Peyer's patch (tissue), 4 donors: ENCODE measurements around the gene SLC25A13. TPM values are rescaled to one million over a fixed set of nuclear protein-coding genes. Genes with fewer than 3 reads are reported as not detected.
"Not testable (repeated sequence)": the region's sequence is repeated elsewhere in the genome, so short reads cannot be mapped to it uniquely, and the experiment has no call there.

Source experiments
- DNase-seq, 3 donors: peaks; one replicate each; pipeline ENCODE4 v3.0.0-alpha.2; 2017 to 2019
- H3K27ac ChIP-seq, 4 donors: fragments of 200-600 bp; sonication (generic); one replicate each; pipeline ENCODE4 v1.5.1; 2016 to 2019
- H3K27me3 ChIP-seq, 2 donors: fragments of 200-600 bp; sonication (generic); one replicate each; pipeline ENCODE4 v1.5.1; 2019
- H3K36me3 ChIP-seq, 3 donors: fragments of 200-600 bp; sonication (generic); one replicate each; pipeline ENCODE4 v1.5.1; 2016 to 2019
- H3K4me1 ChIP-seq, 4 donors: fragments of 200-600 bp; sonication (generic); one replicate each; pipeline ENCODE4 v1.5.1; 2016 to 2019
- H3K4me3 ChIP-seq, 4 donors: fragments of 200-600 bp; sonication (generic); 1 replicate in 3 of 4; 2 replicates in 1 of 4; pipeline ENCODE4 v1.5.1; 2016 to 2019; ENCODE audit warnings: mild to moderate bottlenecking in 1 of 4
- H3K9me3 ChIP-seq, 4 donors: fragments of 200-600 bp; sonication (generic); one replicate each; pipeline ENCODE4 v1.5.1; 2016 to 2019; ENCODE audit warnings: mild to moderate bottlenecking in 1 of 4
- POLR2A ChIP-seq, 2 donors: fragments of 450-650 bp; IDR thresholded peaks; one replicate each; pipeline ENCODE4 v1.5.1; 2017; ENCODE audit warnings: antibody characterized with exemption in 2 of 2, mild to moderate bottlenecking in 2 of 2, moderate library complexity in 2 of 2
- total RNA-seq, 4 donors: library from RNA; depleted of rRNA; stranded (reverse); fragments of >200 nt; gene quantifications; one replicate each; pipeline ENCODE4 v1.1.0, GENCODE V29; 2016
- TF ChIP-seq, protein P1 (sequence below), 6 experiments: fragments of 450-650 bp in 4 of 6; fragments of 200-600 bp in 2 of 6; sonication (generic) in 1 of 6; IDR thresholded peaks; one replicate each; pipeline ENCODE4 v1.5.1; 2017 to 2019; ENCODE audit warnings: antibody characterized with exemption in 6 of 6, mild to moderate bottlenecking in 3 of 6, moderate library complexity in 1 of 6

Gene SLC25A13
- 10 to 100 TPM; 16.5 to 87.8 (median 60.3) TPM for total RNA-seq

DNA sequence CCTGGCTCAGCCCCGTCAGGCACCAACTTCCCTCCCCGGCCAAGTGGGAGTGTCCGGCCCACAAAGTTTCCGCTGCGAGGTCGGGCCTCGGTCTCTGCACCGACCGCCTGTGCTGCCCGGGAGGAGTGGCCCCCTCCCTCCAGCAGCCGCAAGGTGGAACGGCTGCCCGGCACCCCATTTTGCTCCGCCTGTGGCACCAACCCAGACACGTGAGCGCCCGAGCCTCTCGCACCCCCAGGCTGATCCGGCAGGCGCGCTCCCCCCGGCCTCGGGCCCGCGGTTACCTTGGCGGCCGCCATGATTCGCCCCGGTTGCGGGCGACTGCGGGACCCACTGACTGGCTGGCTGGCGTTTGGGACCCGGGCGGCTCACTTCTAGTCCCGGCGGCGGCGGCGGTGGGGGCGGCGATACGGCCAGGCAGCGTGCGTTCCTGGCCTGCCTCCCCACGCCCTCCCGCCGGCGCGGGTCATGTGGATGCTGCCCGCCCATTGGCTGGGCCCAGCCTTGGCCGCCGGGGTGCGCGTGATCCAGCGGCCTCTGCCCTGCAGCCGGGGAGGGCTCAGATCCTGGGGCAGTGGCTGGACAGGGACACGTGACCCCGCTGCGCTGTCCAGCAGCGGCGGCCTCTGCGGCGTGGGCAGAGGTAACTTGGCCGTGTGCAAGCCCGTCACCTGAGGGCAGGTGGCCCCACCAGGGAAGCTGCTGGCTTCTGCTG lies at the start of gene SLC25A13:
SLC25A13 (minus strand) TSS at position 441 of the 715 bp plus-strand sequence; CDS start at position 299, 142 bp downstream.
- TF ChIP-seq POLR2A (IDR thresholded peaks at IDR 0.05) = peak; percentile 77 to 78
- TF ChIP-seq, protein P1, sequence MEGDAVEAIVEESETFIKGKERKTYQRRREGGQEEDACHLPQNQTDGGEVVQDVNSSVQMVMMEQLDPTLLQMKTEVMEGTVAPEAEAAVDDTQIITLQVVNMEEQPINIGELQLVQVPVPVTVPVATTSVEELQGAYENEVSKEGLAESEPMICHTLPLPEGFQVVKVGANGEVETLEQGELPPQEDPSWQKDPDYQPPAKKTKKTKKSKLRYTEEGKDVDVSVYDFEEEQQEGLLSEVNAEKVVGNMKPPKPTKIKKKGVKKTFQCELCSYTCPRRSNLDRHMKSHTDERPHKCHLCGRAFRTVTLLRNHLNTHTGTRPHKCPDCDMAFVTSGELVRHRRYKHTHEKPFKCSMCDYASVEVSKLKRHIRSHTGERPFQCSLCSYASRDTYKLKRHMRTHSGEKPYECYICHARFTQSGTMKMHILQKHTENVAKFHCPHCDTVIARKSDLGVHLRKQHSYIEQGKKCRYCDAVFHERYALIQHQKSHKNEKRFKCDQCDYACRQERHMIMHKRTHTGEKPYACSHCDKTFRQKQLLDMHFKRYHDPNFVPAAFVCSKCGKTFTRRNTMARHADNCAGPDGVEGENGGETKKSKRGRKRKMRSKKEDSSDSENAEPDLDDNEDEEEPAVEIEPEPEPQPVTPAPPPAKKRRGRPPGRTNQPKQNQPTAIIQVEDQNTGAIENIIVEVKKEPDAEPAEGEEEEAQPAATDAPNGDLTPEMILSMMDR (IDR thresholded peaks at IDR 0.05) = peak in 3 of 6 experiments; percentile 3 to 6 (median 3)
- Histone ChIP-seq H3K27me3 (no peaks in the 10 kb centered on the region), H3K27ac (peak within 1 kb of the TSS; percentile 92 to 96 (median 96)), H3K36me3 (no peaks in the 10 kb centered on the region), H3K9me3 (no peaks in the 10 kb centered on the region), H3K4me3 (peak within 1 kb of the TSS; percentile 71 to 91 (median 84)), H3K4me1 (peaks cover 0 to 19% (median 7%) of the 10 kb centered on the region in 4 donors)
- DNase-seq = peak; percentile 85 to 96 (median 94)

GRCh38 chr7:96365916-96366315 lies 44.0 kb upstream of the SLC25A13 start:
- H3K36me3 ChIP-seq, H3K9me3 ChIP-seq, H3K4me3 ChIP-seq, H3K27me3 ChIP-seq, H3K4me1 ChIP-seq, H3K27ac ChIP-seq, DNase-seq: not testable (repeated sequence)

DNA sequence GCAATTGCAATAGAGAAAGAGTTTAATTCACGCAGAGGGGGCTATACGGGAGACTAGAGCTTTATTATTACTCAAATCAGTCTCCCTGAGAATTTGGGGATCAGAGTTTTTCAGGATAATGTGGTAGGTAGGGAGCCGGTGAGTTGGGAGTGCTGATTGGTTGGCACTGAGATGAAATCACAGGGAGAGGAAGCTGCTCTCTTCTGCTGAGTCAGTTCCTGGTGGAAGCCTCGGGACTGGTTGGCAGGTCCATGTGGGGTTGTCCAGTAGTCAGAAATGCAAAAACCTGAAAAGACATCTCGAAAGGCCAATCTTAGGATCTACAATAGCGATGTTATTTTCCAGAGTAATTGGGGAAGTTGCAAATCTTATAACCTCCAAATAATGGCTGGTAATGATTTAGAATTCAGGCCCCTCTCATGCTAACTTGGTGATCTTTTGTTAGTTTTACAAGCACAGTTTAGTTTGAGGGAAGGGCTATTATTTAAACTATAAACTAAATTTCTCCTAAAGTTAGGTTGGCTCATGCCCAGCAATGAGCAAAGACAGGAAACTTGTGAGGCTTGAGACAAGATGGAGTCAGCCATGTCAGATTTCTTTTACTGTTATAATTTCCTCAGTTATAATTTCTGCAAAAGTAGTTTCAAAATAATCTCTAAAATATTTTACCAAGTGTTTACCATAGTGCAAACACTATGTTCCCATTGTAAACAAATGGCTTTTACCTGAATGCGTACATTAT lies 39.4 kb upstream of the SLC25A13 start:
- DNase-seq = no peak
- Histone ChIP-seq H3K27me3 (no peaks in the 10 kb centered on the region), H3K27ac (no peak overlapping the region), H3K4me1 (no peaks in the 10 kb centered on the region), H3K9me3 (no peaks in the 10 kb centered on the region), H3K4me3 (no peak overlapping the region), H3K36me3 (no peaks in the 10 kb centered on the region)
- TF ChIP-seq, protein P1 (IDR thresholded peaks at IDR 0.05) = no peak
- no peak for TF ChIP-seq POLR2A (IDR thresholded peaks at IDR 0.05)

DNA sequence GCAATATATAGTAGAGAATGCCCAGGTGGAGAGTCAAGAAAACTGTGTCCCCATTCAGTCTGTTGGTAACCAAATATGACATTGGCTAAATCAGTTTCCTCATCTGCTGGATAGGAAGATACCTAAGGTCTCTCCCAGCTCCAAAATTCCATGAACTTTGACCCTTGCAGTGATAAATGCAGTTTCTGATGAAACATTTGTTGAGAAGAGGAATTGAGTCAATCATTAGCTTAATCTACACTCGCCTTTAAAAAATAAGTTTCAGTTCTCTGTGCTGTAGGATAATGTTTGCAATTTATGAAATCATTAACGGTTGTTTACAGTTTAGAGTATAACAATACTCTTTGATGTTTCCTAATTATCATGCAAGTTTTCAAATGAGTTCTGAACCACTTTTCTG lies 38.0 kb upstream of the SLC25A13 start:
- DNase-seq = no peak
- Histone ChIP-seq H3K36me3 (no peaks in the 10 kb centered on the region), H3K9me3 (no peaks in the 10 kb centered on the region), H3K27me3 (no peaks in the 10 kb centered on the region), H3K4me3 (no peak overlapping the region), H3K4me1 (no peaks in the 10 kb centered on the region), H3K27ac (no peak overlapping the region)
- TF ChIP-seq, protein P1 (IDR thresholded peaks at IDR 0.05) = no peak
- TF ChIP-seq POLR2A (IDR thresholded peaks at IDR 0.05) = no peak

- H3K36me3 ChIP-seq, H3K9me3 ChIP-seq, H3K4me3 ChIP-seq: not testable (repeated sequence)
These were observed 36.5 kb upstream of the SLC25A13 start for GRCh38 chr7:96358236-96358971.

DNA sequence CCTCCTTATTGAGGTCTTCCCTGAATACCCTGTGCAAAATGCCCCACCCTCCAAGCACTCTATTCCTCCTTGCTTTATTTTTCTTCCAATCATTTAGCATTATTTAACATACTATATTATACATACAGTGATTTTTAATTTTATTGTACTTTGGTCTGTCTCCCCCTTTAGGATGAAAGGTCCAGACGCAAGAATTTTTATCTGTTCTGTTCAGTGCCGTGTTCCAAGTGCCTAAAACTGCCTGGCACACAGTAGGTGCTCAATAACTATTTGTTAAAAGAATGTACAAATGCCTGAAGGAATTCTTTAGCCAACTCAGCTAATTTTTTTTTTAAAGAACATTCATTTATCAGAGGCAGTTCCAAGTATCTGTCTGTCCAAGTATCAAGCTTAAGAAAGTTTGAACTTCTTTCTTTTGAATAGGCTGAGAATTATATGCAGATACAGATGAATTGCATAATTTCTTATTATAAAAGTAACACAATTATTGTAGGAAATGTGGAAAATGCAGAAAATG lies 34.1 kb upstream of the SLC25A13 start:
- no peaks in the 10 kb centered on the region for H3K36me3 ChIP-seq
- DNase-seq = no peak
- no peak overlapping the region for H3K27ac ChIP-seq
- H3K4me3 ChIP-seq = no peak overlapping the region
- no peaks in the 10 kb centered on the region for H3K9me3 ChIP-seq
- TF ChIP-seq, protein P1 (IDR thresholded peaks at IDR 0.05) = no peak
- no peak for TF ChIP-seq POLR2A (IDR thresholded peaks at IDR 0.05)
- no peaks in the 10 kb centered on the region for H3K4me1 ChIP-seq
- H3K27me3 ChIP-seq = no peaks in the 10 kb centered on the region

More at GRCh38 chr7:96358236-96358971, 36.5 kb upstream of the SLC25A13 start:
- not testable (repeated sequence) for DNase-seq, H3K27me3 ChIP-seq, H3K27ac ChIP-seq, H3K4me1 ChIP-seq
